ENCODE measurements around the gene PAX1. TPM values are rescaled to one million over a fixed set of nuclear protein-coding genes. Genes with fewer than 3 reads are reported as not detected.

The PAX1 gene
- polyA plus RNA-seq, 4 donors, result 0.29 TPM; not detected in 3

- peak; percentile 68 to 75 (median 72) for DNase-seq (ENCODE audit: low read depth in 4 of 4, low spot score in 3 of 4)
These were observed 2.7 kb upstream of the PAX1 start for GRCh38 chr20:21702553-21703470.

- DNase-seq (ENCODE audit: low read depth in 4 of 4, low spot score in 3 of 4), result no peak
These were observed 1.6 kb upstream of the PAX1 start for GRCh38 chr20:21703717-21704407.

- no peak for DNase-seq (ENCODE audit: low read depth in 4 of 4, low spot score in 3 of 4)
These were observed 767 bp upstream of the PAX1 start for GRCh38 chr20:21704408-21705385.

- no peak for DNase-seq (ENCODE audit: low read depth in 4 of 4, low spot score in 3 of 4)
These were observed 1.1 kb downstream of the PAX1 start for GRCh38 chr20:21706261-21707195.

DNA sequence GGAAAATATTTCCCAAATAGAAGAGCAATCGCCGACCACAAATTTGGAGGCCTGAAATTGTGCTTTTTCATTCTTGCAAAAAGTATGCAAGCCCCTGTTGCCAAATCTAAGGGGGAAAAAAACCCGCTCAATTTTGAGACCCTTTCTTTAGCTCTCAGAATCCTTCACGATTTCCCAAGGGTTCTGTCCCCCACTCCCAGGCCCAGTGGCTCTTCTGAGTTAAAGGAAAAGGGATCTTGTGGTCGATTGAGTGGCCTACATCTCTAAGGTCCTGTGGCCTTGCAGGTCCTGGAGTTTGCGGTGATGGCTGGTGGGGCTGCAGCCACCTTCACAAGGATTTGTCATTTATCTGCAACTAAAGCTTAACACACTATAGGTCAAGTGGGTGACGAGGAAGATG is 1.8 kb downstream of the PAX1 start:
- DNase-seq (ENCODE audit: low read depth in 4 of 4, low spot score in 3 of 4), result no peak

DNA sequence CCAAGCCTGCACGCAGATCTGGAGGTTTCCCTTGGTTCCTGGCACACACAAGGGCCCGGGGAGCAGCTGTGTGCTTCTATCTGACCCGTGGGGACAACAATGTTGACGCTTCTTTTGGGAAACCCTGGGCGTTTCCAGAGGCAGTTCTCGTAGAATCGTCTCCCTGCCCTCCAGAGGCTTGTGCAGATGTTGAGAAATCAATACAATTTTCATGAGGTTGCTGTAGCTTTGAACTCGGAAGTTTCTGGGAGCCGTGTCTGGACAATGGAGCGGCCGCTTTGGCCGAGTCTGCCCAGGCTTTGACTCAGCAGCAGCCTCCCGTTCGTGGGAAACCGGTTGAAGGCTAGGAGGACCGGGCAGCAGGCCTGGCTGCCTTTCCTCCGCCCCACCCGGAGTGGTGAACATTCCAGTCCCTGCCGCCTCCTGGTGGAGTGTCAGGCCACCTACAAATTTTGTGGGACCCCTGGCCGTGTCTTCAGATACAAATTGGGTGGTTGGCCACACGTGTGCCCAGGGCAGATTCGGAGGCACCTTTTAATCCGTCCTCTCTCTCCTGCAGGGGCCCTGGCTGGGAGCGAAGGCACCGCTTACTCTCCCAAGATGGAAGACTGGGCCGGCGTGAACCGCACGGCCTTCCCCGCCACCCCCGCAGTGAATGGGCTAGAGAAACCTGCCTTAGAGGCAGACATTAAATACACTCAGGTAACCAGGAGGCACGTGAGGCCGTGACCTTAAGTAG is 2.7 kb downstream of the PAX1 start:
- DNase-seq (ENCODE audit: low read depth in 4 of 4, low spot score in 3 of 4), result no peak

- no peak for DNase-seq (ENCODE audit: low read depth in 4 of 4, low spot score in 3 of 4)
These were observed 3.5 kb downstream of the PAX1 start for GRCh38 chr20:21708738-21709534.

GRCh38 chr20:21709535-21709904 is 4.1 kb downstream of the PAX1 start:
- no peak for DNase-seq (ENCODE audit: low read depth in 4 of 4, low spot score in 3 of 4)

- no peak for DNase-seq (ENCODE audit: low read depth in 4 of 4, low spot score in 3 of 4)
These were observed 4.9 kb downstream of the PAX1 start for GRCh38 chr20:21710341-21710740.

GRCh38 chr20:21710863-21711431 is 5.5 kb downstream of the PAX1 start:
- no peak for DNase-seq (ENCODE audit: low read depth in 4 of 4, low spot score in 3 of 4)

- DNase-seq (ENCODE audit: low read depth in 4 of 4, low spot score in 3 of 4), result no peak
These were observed 7.1 kb downstream of the PAX1 start for GRCh38 chr20:21712443-21713059.

- no peak for DNase-seq (ENCODE audit: low read depth in 4 of 4, low spot score in 3 of 4)
These were observed 8.0 kb downstream of the PAX1 start for GRCh38 chr20:21713470-21713869.

GRCh38 chr20:21713901-21714296 is 8.4 kb downstream of the PAX1 start:
- DNase-seq (ENCODE audit: low read depth in 4 of 4, low spot score in 3 of 4), result no peak

DNA sequence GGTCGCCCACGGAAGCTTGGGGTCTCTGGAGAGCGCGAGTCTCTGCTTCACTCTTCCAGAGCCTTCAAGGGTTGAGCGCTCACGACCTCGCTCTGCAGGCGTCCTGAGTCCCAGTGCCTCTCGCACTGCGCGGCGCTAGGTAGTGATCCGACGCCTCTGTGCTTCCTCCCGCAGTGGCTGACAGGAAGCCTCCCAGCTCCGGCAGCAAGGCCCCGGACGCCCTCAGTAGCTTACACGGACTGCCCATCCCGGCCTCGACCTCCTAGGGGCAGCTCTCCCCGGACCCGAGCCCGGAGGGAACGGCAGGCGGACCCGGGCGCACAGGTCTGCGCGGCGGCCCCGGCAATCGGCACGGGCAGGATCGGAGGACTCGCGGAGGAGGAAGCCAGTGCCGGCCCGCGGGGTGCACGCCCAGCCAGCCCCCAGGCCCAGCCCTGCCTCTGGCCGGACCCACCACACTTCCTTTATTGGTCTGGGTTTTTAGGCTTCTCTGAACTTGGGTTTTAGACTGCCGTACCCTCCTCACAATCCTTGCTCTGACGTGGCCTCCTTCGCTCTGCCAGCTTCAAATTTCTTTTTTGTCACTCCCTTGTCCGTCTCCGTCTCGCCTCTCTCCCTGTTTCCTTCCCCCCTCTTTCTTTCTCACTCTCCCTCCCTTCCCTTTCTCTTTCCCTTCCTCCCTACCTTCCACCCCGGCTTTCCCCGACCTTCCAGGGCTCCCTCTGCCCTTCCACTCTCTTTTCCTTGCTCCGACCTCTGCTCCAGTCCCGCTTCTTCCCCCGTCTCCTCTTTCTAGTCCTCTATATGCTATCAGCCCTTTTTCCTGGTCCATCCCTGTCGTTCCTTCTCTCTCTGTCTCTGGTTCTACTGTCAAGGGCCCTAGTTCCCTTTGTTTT is 9.1 kb downstream of the PAX1 start:
- DNase-seq (ENCODE audit: low read depth in 4 of 4, low spot score in 3 of 4), result no peak

DNA sequence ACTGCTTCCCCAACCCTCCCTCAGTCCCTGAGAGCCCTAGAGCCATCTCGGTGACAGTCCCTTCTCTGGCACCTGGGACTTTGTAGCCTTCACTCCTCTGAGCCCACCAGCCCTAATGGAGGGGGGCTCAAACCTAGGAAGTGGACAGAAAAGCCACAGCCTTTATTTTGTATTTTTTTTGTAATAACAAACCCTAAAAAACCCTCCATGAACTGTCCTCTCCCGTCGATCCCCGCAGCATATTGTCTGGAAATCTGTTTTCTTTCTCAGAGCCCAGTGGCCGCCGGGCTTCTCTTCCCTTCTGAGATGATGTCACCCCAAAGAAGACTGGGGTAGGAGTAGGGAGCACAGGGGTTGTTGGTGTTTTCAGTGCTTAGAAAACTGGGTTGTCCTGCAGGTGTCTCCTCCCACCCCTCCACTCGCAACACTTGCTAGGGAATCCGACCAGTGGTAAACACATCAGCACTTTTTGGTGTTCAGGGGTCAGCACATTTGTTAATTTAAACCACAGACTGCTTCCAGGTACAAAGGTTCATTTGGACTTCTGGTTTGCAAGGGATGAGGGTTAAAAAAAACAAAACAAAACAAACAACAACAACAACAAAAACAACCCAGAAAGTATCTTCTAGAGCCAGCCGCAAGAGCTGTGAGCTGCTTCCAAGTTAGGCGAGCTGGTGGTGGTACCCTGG is 9.9 kb downstream of the PAX1 start:
- no peak for DNase-seq (ENCODE audit: low read depth in 4 of 4, low spot score in 3 of 4)
